Neural cell (in vitro differentiated cells): ENCODE measurements around the gene CRLF3. TPM values are rescaled to one million over a fixed set of nuclear protein-coding genes. Genes with fewer than 3 reads are reported as not detected.
"Not testable (repeated sequence)": the region's sequence is repeated elsewhere in the genome, so short reads cannot be mapped to it uniquely, and the experiment has no call there.

Source experiments
- H2AFZ ChIP-seq: fragments of 200-600, 300-800 bp; sonication (generic), shearing (Covaris generic); 2 replicates; pipeline ENCODE4 v1.6.0; 2014; ENCODE audit warnings: low read depth, mild to moderate bottlenecking, antibody characterized with exemption, low read length, moderate library complexity
- H3F3A ChIP-seq: fragments of 200-600 bp; shearing (Covaris generic); 2 replicates; pipeline ENCODE4 v1.6.1; 2016; ENCODE audit warnings: mild to moderate bottlenecking, moderate library complexity, mixed read lengths, antibody characterized with exemption, low read length; ENCODE audit not compliant: insufficient read depth, poor library complexity, severe bottlenecking
- H3K27ac ChIP-seq: fragments of 200-600, 300-800 bp; sonication (generic), shearing (Covaris generic); 2 replicates; pipeline ENCODE4 v1.5.1; 2014; ENCODE audit warnings: mild to moderate bottlenecking, low read length, moderate library complexity
- H3K27me3 ChIP-seq: fragments of 300-800, 200-600 bp; sonication (generic), shearing (Covaris generic); 2 replicates; pipeline ENCODE4 v1.6.0; 2014; ENCODE audit warnings: mild to moderate bottlenecking, low read depth, low read length, moderate library complexity; ENCODE audit not compliant: insufficient read depth
- H3K36me3 ChIP-seq: fragments of 300-800, 200-600 bp; sonication (generic), shearing (Covaris generic); 2 replicates; pipeline ENCODE4 v1.5.1; 2014; ENCODE audit warnings: mild to moderate bottlenecking, antibody characterized with exemption, low read length, moderate library complexity; ENCODE audit not compliant: insufficient read depth
- H3K4me2 ChIP-seq: fragments of 300-800, 200-600 bp; sonication (generic), shearing (Covaris generic); 2 replicates; pipeline ENCODE4 v1.6.0; 2014; ENCODE audit warnings: mild to moderate bottlenecking, low read length
- H3K4me3 ChIP-seq: fragments of 300-800, 200-600 bp; sonication (generic), shearing (Covaris generic); 2 replicates; pipeline ENCODE4 v1.5.1; 2014; ENCODE audit warnings: mild to moderate bottlenecking, low read length, moderate library complexity
- H3K79me2 ChIP-seq: fragments of 200-600 bp; shearing (Covaris generic); replicated peaks from 2 replicates; pipeline ENCODE4 v1.6.0; 2014; ENCODE audit warnings: mild to moderate bottlenecking, low read length, moderate library complexity; ENCODE audit not compliant: insufficient read depth
- H3K9ac ChIP-seq: fragments of 300-800, 200-600 bp; sonication (generic), shearing (Covaris generic); 2 replicates; pipeline ENCODE4 v1.6.1; 2016; ENCODE audit warnings: mild to moderate bottlenecking, low read length, mixed read lengths
- H3K9me2 ChIP-seq: fragments of 200-600 bp; shearing (Covaris generic); 2 replicates; pipeline ENCODE4 v1.6.1; 2016; ENCODE audit warnings: mild to moderate bottlenecking, low read length, mixed read lengths; ENCODE audit not compliant: insufficient read depth
- H3K9me3 ChIP-seq: fragments of 200-600, 300-800 bp; sonication (generic), shearing (Covaris generic); 2 replicates; pipeline ENCODE4 v1.6.1; 2016; ENCODE audit warnings: mild to moderate bottlenecking, mixed run types, low read length, moderate library complexity, mixed read lengths
- H4K20me1 ChIP-seq: fragments of 200-600 bp; shearing (Covaris generic); 2 replicates; pipeline ENCODE4 v1.6.1; 2016; ENCODE audit warnings: mild to moderate bottlenecking, mixed run types; ENCODE audit not compliant: insufficient read depth
- EP300 ChIP-seq: fragments of 450-650 bp; conservative IDR thresholded peaks from 2 replicates; pipeline ENCODE4 v1.6.1; 2014; ENCODE audit warnings: antibody characterized with exemption, mild to moderate bottlenecking, moderate library complexity; ENCODE audit not compliant: poor library complexity, severe bottlenecking
- EZH2 ChIP-seq: fragments of 200-600, 300-800 bp; shearing (Covaris generic), sonication (generic); IDR thresholded peaks from 2 replicates; pipeline ENCODE4 v1.6.1; 2014; ENCODE audit warnings: antibody characterized with exemption, low read length, borderline replicate concordance, mild to moderate bottlenecking; ENCODE audit not compliant: insufficient read depth, poor library complexity, severe bottlenecking
- polyA plus RNA-seq: library from polyadenylated mRNA; depleted of rRNA; stranded (reverse); fragments of >200 nt; gene quantifications from 2 replicates; pipeline ENCODE4 v1.2.3, GENCODE V29; 2014
- TF ChIP-seq, protein P1 (sequence below): IDR thresholded peaks from 2 replicates; pipeline ENCODE4 v1.6.1; 2012; ENCODE audit warnings: borderline replicate concordance
- TF ChIP-seq, protein P2 (sequence below): fragments of 450-650 bp; IDR thresholded peaks from 2 replicates; pipeline ENCODE4 v1.5.1; 2014; ENCODE audit warnings: antibody characterized with exemption, mild to moderate bottlenecking, moderate library complexity; ENCODE audit not compliant: poor library complexity, severe bottlenecking

Gene CRLF3
- polyA plus RNA-seq, 1 donor from 2014 or later, result 6.7 TPM

DNA sequence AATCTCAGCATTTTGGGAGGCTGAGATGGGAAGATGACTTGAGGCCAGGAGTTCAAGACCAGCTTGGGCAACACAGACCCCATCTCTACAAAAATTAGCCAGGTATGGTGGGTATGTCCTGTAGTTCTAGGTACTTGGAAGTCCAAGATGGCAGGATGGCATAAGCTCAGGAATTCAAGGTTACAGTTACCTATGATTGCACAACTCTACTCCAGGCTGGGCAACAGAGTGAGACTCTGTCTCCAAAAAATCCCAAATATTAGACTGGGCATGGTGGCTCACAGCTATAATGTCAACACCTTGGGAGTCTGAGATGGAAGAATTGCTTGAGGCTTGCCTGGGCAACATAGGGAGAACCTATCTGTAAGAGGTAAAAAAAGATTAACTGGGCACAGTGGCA lies 63.4 kb downstream of the CRLF3 start:
- Histone ChIP-seq H3K79me2 (no peaks in the 10 kb centered on the region), H4K20me1 (no peaks in the 10 kb centered on the region), H2AFZ (no peak overlapping the region)

DNA sequence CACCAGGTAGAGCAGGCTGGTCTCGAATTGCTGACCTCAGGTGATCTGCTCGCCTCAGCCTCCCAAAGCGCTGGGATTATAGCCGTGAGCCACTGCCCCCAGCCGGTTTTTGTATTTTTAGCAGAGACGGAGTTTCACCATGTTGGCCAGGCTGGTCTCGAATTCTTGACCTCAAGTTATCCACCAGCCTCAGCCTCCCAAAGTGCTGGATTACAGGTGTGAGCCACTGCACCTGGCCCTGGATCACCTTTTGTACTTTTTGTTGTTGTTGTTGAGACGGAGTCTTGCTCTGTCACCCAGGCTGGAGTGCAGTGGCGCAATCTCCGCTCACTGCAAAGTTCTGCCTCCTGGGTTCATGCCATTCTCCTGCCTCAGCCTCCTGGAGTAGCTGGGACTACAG lies 71.2 kb downstream of the CRLF3 start:
- H4K20me1 ChIP-seq, H2AFZ ChIP-seq, H3K79me2 ChIP-seq, H3K4me3 ChIP-seq, H3K9me3 ChIP-seq, H3F3A ChIP-seq, H3K9ac ChIP-seq, H3K9me2 ChIP-seq, H3K27ac ChIP-seq, H3K4me2 ChIP-seq, H3K27me3 ChIP-seq, H3K36me3 ChIP-seq: not testable (repeated sequence)

More for the DNA sequence above, 63.4 kb downstream of the CRLF3 start:
- H3K36me3 ChIP-seq, result no peaks in the 10 kb centered on the region
- no peaks in the 10 kb centered on the region for H3K9me2 ChIP-seq
- H3K9ac ChIP-seq, result no peak overlapping the region
- H3K27ac ChIP-seq, result no peak overlapping the region
- no peaks in the 10 kb centered on the region for H3K27me3 ChIP-seq
- TF ChIP-seq, protein P1, sequence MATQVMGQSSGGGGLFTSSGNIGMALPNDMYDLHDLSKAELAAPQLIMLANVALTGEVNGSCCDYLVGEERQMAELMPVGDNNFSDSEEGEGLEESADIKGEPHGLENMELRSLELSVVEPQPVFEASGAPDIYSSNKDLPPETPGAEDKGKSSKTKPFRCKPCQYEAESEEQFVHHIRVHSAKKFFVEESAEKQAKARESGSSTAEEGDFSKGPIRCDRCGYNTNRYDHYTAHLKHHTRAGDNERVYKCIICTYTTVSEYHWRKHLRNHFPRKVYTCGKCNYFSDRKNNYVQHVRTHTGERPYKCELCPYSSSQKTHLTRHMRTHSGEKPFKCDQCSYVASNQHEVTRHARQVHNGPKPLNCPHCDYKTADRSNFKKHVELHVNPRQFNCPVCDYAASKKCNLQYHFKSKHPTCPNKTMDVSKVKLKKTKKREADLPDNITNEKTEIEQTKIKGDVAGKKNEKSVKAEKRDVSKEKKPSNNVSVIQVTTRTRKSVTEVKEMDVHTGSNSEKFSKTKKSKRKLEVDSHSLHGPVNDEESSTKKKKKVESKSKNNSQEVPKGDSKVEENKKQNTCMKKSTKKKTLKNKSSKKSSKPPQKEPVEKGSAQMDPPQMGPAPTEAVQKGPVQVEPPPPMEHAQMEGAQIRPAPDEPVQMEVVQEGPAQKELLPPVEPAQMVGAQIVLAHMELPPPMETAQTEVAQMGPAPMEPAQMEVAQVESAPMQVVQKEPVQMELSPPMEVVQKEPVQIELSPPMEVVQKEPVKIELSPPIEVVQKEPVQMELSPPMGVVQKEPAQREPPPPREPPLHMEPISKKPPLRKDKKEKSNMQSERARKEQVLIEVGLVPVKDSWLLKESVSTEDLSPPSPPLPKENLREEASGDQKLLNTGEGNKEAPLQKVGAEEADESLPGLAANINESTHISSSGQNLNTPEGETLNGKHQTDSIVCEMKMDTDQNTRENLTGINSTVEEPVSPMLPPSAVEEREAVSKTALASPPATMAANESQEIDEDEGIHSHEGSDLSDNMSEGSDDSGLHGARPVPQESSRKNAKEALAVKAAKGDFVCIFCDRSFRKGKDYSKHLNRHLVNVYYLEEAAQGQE, result no peak
- TF ChIP-seq EP300, result no peak
- TF ChIP-seq EZH2, result no peak
- TF ChIP-seq, protein P2, sequence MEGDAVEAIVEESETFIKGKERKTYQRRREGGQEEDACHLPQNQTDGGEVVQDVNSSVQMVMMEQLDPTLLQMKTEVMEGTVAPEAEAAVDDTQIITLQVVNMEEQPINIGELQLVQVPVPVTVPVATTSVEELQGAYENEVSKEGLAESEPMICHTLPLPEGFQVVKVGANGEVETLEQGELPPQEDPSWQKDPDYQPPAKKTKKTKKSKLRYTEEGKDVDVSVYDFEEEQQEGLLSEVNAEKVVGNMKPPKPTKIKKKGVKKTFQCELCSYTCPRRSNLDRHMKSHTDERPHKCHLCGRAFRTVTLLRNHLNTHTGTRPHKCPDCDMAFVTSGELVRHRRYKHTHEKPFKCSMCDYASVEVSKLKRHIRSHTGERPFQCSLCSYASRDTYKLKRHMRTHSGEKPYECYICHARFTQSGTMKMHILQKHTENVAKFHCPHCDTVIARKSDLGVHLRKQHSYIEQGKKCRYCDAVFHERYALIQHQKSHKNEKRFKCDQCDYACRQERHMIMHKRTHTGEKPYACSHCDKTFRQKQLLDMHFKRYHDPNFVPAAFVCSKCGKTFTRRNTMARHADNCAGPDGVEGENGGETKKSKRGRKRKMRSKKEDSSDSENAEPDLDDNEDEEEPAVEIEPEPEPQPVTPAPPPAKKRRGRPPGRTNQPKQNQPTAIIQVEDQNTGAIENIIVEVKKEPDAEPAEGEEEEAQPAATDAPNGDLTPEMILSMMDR, result no peak
- no peak overlapping the region for H3K4me3 ChIP-seq
- H3K4me2 ChIP-seq, result no peak overlapping the region
- no peaks in the 10 kb centered on the region for H3F3A ChIP-seq
- no peaks in the 10 kb centered on the region for H3K9me3 ChIP-seq

DNA sequence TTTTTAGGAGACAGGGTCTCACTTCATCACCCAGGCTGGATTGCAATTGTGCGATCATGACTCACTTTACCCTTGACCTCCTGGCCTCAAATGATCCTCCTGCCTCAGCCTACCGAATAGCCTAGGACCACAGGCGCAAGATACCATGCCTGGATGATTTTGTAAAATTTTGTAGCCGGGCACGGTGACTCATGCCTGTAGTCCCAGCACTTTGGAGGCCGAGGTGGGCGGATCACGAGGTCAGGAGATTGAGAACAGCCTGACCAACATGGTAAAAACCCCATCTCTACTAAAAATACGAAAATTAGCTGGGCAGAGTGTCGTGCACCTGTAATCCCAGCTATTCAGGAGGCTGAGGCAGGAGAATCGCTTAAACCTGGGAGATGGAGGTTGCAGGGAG lies 73.5 kb downstream of the CRLF3 start:
- H3K79me2 ChIP-seq, H3K27me3 ChIP-seq, H3K4me3 ChIP-seq, H3K9me3 ChIP-seq, H3K27ac ChIP-seq, H3K4me2 ChIP-seq, H2AFZ ChIP-seq, H4K20me1 ChIP-seq, H3K36me3 ChIP-seq, H3K9ac ChIP-seq, H3F3A ChIP-seq, H3K9me2 ChIP-seq: not testable (repeated sequence)

DNA sequence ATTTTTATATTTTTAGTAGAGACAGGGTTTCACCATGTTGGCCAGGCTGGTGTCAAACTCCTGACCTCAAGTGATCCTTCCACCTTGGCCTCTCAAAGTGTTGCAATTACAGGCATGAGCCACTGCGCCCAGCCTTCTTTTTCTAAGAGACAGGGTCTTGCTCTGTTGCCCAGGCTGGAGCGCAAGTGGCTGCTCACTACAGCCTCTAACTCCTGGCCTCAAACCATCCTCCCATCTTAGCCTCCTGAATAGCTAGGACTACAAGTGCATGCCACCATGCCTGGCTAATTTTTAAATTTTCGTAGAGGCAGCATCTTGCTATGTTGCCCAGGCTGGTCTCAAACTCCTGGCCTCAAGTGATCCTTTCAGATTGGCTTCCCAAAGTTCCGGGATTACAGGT lies 76.9 kb downstream of the CRLF3 start:
- H2AFZ ChIP-seq, H3K9ac ChIP-seq, H3F3A ChIP-seq, H3K27ac ChIP-seq, H3K79me2 ChIP-seq, H3K36me3 ChIP-seq, H4K20me1 ChIP-seq, H3K27me3 ChIP-seq, H3K9me2 ChIP-seq, H3K4me3 ChIP-seq, H3K9me3 ChIP-seq, H3K4me2 ChIP-seq: not testable (repeated sequence)

- not testable (repeated sequence) for H3K36me3 ChIP-seq, H3F3A ChIP-seq, H3K4me2 ChIP-seq, H3K27me3 ChIP-seq, H4K20me1 ChIP-seq, H3K4me3 ChIP-seq, H2AFZ ChIP-seq, H3K27ac ChIP-seq, H3K9ac ChIP-seq, H3K9me3 ChIP-seq, H3K9me2 ChIP-seq
- H3K79me2 ChIP-seq, result peaks cover 19% of the 10 kb centered on the region
Measured at GRCh38 chr17:30742669-30743068, 81.8 kb downstream of the CRLF3 start.

GRCh38 chr17:30736371-30736770 lies 88.1 kb downstream of the CRLF3 start:
- H3K36me3 ChIP-seq, H4K20me1 ChIP-seq, H3F3A ChIP-seq, H3K4me2 ChIP-seq, H3K4me3 ChIP-seq, H3K9me3 ChIP-seq, H3K9me2 ChIP-seq, H3K27ac ChIP-seq, H2AFZ ChIP-seq, H3K9ac ChIP-seq, H3K27me3 ChIP-seq: not testable (repeated sequence)
- peaks cover 40% of the 10 kb centered on the region for H3K79me2 ChIP-seq
